Glutamatergic neuron (in vitro differentiated cells): Measurements from ENCODE around the gene ERI3. TPM values are rescaled to one million over a fixed set of nuclear protein-coding genes. Genes with fewer than 3 reads are reported as not detected.

Experiments used
- DNase-seq: peaks from one replicate; pipeline ENCODE4 v3.0.0; 2022
- H3K27ac Mint-ChIP-seq: one replicate; pipeline ENCODE4 v1.8.0; 2020; ENCODE audit warnings: mild to moderate bottlenecking, mixed read lengths, inconsistent platforms; ENCODE audit not compliant: unreplicated experiment
- H3K27me3 Mint-ChIP-seq: one replicate; pipeline ENCODE4 v1.8.0; 2020; ENCODE audit warnings: mild to moderate bottlenecking, moderate library complexity, mixed read lengths, inconsistent platforms; ENCODE audit not compliant: unreplicated experiment
- H3K36me3 Mint-ChIP-seq: one replicate; pipeline ENCODE4 v1.8.0; 2020; ENCODE audit warnings: mild to moderate bottlenecking, mixed read lengths, inconsistent platforms; ENCODE audit not compliant: unreplicated experiment
- H3K4me1 Mint-ChIP-seq: one replicate; pipeline ENCODE4 v1.8.0; 2020; ENCODE audit warnings: mild to moderate bottlenecking, low read depth, mixed read lengths, inconsistent platforms; ENCODE audit not compliant: unreplicated experiment
- H3K4me3 Mint-ChIP-seq: one replicate; pipeline ENCODE4 v1.8.0; 2020; ENCODE audit warnings: mild to moderate bottlenecking, mixed read lengths, inconsistent platforms; ENCODE audit not compliant: unreplicated experiment
- H3K9me3 Mint-ChIP-seq: one replicate; pipeline ENCODE4 v1.8.0; 2020; ENCODE audit warnings: mild to moderate bottlenecking, moderate library complexity, mixed read lengths, inconsistent platforms; ENCODE audit not compliant: unreplicated experiment
- CTCF ChIP-seq: fragments of 200-600 bp; sonication (generic); IDR thresholded peaks from one replicate; pipeline ENCODE4 v1.5.0; 2021; ENCODE audit not compliant: partially characterized antibody, unreplicated experiment
- total RNA-seq: library from RNA; stranded (reverse); fragmentation: NEBNext Ultra II Directional; extraction: Animal tissue kit (Norgen Biotek cat#: 25700); gene quantifications from one replicate; pipeline ENCODE4 v1.2.1, GENCODE V29; 2021; ENCODE audit not compliant: unreplicated experiment

ERI3 gene
- total RNA-seq, 1 donor from 2014 or later: 37.0 TPM

- Mint-ChIP-seq H3K9me3 (peaks cover 2% of the 10 kb centered on the region), H3K4me3 (no peak overlapping the region), H3K36me3 (no peaks in the 10 kb centered on the region), H3K4me1 (peaks cover 14% of the 10 kb centered on the region), H3K27me3 (peaks cover 12% of the 10 kb centered on the region), H3K27ac (no peak overlapping the region)
- DNase-seq: peak; percentile 93
- peak; percentile 90 for TF ChIP-seq CTCF
Measured at GRCh38 chr1:44217809-44218410, 137.1 kb downstream of the ERI3 start.

GRCh38 chr1:44213222-44214112 lies 141.6 kb downstream of the ERI3 start, which contains the start of gene DMAP1:
DMAP1 (plus strand) TSS chr1:44213471; CDS start chr1:44213754, 283 bp downstream.
- Mint-ChIP-seq H3K9me3 (no peaks in the 10 kb centered on the region), H3K4me3 (peak within 1 kb of the TSS; percentile 94), H3K27ac (peak within 1 kb of the TSS; percentile 73)

GRCh38 chr1:44212355-44213221 lies 142.5 kb downstream of the ERI3 start:
- Mint-ChIP-seq H3K36me3 (no peaks in the 10 kb centered on the region), H3K4me1 (peaks cover 10% of the 10 kb centered on the region), H3K27me3 (peaks cover 10% of the 10 kb centered on the region), H3K9me3 (no peaks in the 10 kb centered on the region), H3K27ac (peak overlapping the region; percentile 73), H3K4me3 (peak overlapping the region; percentile 94)
- no peak for DNase-seq
- TF ChIP-seq CTCF: no peak

More at GRCh38 chr1:44213222-44214112, 141.6 kb downstream of the ERI3 start, which contains the start of gene DMAP1:
- no peak for TF ChIP-seq CTCF
- Mint-ChIP-seq H3K27me3 (peaks cover 10% of the 10 kb centered on the region), H3K4me1 (peaks cover 14% of the 10 kb centered on the region), H3K36me3 (no peaks in the 10 kb centered on the region)
- DNase-seq: peak; percentile 81

- Mint-ChIP-seq H3K9me3 (no peaks in the 10 kb centered on the region), H3K4me1 (peaks cover 4% of the 10 kb centered on the region), H3K27me3 (peaks cover 6% of the 10 kb centered on the region), H3K4me3 (no peak overlapping the region), H3K27ac (no peak overlapping the region), H3K36me3 (no peaks in the 10 kb centered on the region)
- DNase-seq: no peak
- no peak for TF ChIP-seq CTCF
Measured at GRCh38 chr1:44210595-44210994, 144.5 kb downstream of the ERI3 start.
